HEK293 (cell line): ENCODE data around the gene FZR1.
"Not testable (repeated sequence)": the region's sequence is repeated elsewhere in the genome, so short reads cannot be mapped to it uniquely, and the experiment has no call there.

Source experiments
- CTCF ChIA-PET: fragments of 350-600 bp; formaldehyde crosslinking; extraction: SDS; loops from one replicate; lab custom pipeline; 2021; ENCODE audit warnings: antibody characterized with exemption; lab: Yijun Ruan, JAX
- POLR2A ChIA-PET: fragments of 300-600 bp; formaldehyde crosslinking; extraction: SDS; loops from one replicate; lab custom pipeline; 2020; ENCODE audit warnings: antibody characterized with exemption, inconsistent platforms; lab: Yijun Ruan, JAX
- H3K27ac ChIP-seq: fragments of 200-500 bp; sonication (Bioruptor generic); 2 replicates; pipeline ENCODE4 v1.5.1; 2014; ENCODE audit warnings: low read depth, low read length, control low read depth, inconsistent platforms; ENCODE audit errors: extremely low read depth
- H3K36me3 ChIP-seq, 2 experiments: fragments of 200-500 bp in 1 of 2; sonication (Bioruptor generic) in 1 of 2; 1 replicate in 1 of 2; 2 replicates in 1 of 2; pipeline ENCODE4 v1.5.1; 2014 to 2017; ENCODE audit warnings: inconsistent platforms in 2 of 2, low read length in 2 of 2; ENCODE audit not compliant: control insufficient read depth in 2 of 2, insufficient read depth in 1 of 2
- H3K4me1 ChIP-seq: fragments of 200-500 bp; sonication (Bioruptor generic); 2 replicates; pipeline ENCODE4 v1.5.1; 2014; ENCODE audit warnings: mild to moderate bottlenecking, low read length, inconsistent platforms; ENCODE audit not compliant: control insufficient read depth, insufficient read depth
- H3K4me3 ChIP-seq: 2 replicates; pipeline ENCODE4 v1.5.1; 2011; ENCODE audit warnings: low read depth, mild to moderate bottlenecking, control low read depth, low read length, moderate library complexity
- H3K9me3 ChIP-seq: fragments of 200-500 bp; sonication (Bioruptor generic); 2 replicates; pipeline ENCODE4 v1.5.1; 2014; ENCODE audit warnings: low read depth, low read length, inconsistent platforms; ENCODE audit not compliant: control insufficient read depth, insufficient read depth
- GLIS1 ChIP-seq: fragments of 450-650 bp; formaldehyde crosslinking; IDR thresholded peaks from 2 replicates; pipeline ENCODE4 v1.5.1; 2016; ENCODE audit warnings: missing biosample characterization, missing genetic modification characterization
- KLF10 ChIP-seq: fragments of 450-650 bp; IDR thresholded peaks from 2 replicates; pipeline ENCODE4 v1.5.1; 2018; ENCODE audit warnings: missing biosample characterization, mild to moderate bottlenecking, missing genetic modification characterization
- KLF8 ChIP-seq: fragments of 450-650 bp; formaldehyde crosslinking; IDR thresholded peaks from 2 replicates; pipeline ENCODE4 v1.5.1; 2016; ENCODE audit warnings: missing biosample characterization, missing genetic modification characterization
- SP2 ChIP-seq: fragments of 450-650 bp; formaldehyde crosslinking; IDR thresholded peaks from 2 replicates; pipeline ENCODE4 v1.5.1; 2016; ENCODE audit warnings: missing biosample characterization, missing genetic modification characterization
- ZBTB8A ChIP-seq: fragments of 450-650 bp; formaldehyde crosslinking; IDR thresholded peaks from 2 replicates; pipeline ENCODE4 v1.5.1; 2016; ENCODE audit warnings: missing biosample characterization, missing genetic modification characterization
- ZIC2 ChIP-seq: fragments of 450-650 bp; formaldehyde crosslinking; IDR thresholded peaks from 2 replicates; pipeline ENCODE4 v1.5.1; 2016; ENCODE audit warnings: missing biosample characterization, missing genetic modification characterization
- ZNF133 ChIP-seq: fragments of 450-650 bp; formaldehyde crosslinking; IDR thresholded peaks from 2 replicates; pipeline ENCODE4 v1.5.1; 2016; ENCODE audit warnings: missing biosample characterization, missing genetic modification characterization
- ZNF16 ChIP-seq: fragments of 450-650 bp; formaldehyde crosslinking; IDR thresholded peaks from 2 replicates; pipeline ENCODE4 v1.5.1; 2016; ENCODE audit warnings: low read depth, missing biosample characterization, missing genetic modification characterization
- ZNF239 ChIP-seq: fragments of 450-650 bp; formaldehyde crosslinking; IDR thresholded peaks from 2 replicates; pipeline ENCODE4 v1.5.1; 2016; ENCODE audit warnings: missing biosample characterization, missing genetic modification characterization
- ZNF354C ChIP-seq: fragments of 450-650 bp; formaldehyde crosslinking; IDR thresholded peaks from 2 replicates; pipeline ENCODE4 v1.5.1; 2016; ENCODE audit warnings: missing biosample characterization, missing genetic modification characterization, low read depth, borderline replicate concordance
- ZNF677 ChIP-seq: fragments of 450-650 bp; IDR thresholded peaks from 2 replicates; pipeline ENCODE4 v1.5.0; 2018; ENCODE audit warnings: missing biosample characterization, mild to moderate bottlenecking, missing genetic modification characterization, moderate library complexity
- TF ChIP-seq, protein P1 (sequence below): fragments of 450-650 bp; formaldehyde crosslinking; conservative IDR thresholded peaks from 2 replicates; pipeline ENCODE4 v1.5.1; 2016; ENCODE audit warnings: low read depth, missing biosample characterization, missing genetic modification characterization
- TF ChIP-seq, protein P2 (sequence below): fragments of 450-650 bp; formaldehyde crosslinking; IDR thresholded peaks from 2 replicates; pipeline ENCODE4 v1.5.1; 2016; ENCODE audit warnings: missing biosample characterization, missing genetic modification characterization

Gene FZR1

DNA sequence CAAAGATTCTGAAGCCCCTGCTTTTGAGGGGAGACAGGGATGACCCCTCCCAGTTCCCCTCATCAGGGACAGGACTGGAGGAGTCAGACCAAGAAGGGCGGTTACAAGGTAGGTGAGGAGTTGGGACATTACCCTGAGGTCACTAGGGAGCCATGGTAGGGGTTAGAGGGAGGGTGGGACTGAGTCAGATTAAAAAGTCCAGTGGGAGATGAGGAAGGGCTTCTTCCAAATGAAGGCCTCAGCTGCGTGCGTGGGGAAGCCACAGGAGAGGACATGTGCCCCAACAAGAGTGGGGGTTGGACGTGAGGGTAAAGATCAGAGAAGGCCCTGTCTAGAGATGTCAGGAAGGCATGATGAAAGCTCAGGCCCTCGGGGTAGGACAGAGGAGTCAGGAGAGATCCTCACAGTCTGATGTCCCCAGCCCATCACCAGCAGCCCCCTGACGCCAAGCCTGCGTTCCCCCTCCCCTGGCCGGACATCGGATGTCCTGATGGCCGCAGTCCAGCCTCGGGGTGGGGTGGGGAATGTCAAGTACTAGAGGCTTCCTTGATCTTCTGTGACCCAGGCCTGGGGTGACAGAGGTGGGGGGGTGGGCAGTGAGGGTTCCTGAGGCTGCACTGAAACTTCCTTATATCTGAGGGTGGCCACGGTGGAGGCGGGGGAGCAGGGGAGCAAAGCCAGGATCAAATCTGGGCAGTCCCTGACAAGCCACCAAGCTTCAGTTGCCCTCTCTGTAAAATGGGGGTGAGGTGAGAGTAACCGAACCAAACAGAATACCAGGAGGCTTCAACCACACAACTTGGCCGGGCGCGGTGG, 57.8 kb downstream of the FZR1 start:
- no peak overlapping the region for H3K27ac ChIP-seq
- no peaks in the 10 kb centered on the region for H3K4me1 ChIP-seq
- CTCF ChIA-PET, result interaction anchor here (0.6 kb wide), 1 partner anchor 31 kb away, joined by 3 read pairs; no protein-coding TSS in a partner anchor
- H3K4me3 ChIP-seq, result no peak overlapping the region
- H3K9me3 ChIP-seq, result no peaks in the 10 kb centered on the region
- no peak for TF ChIP-seq ZNF239 (tag by site-specific recombination)
- peak; percentile 88 for TF ChIP-seq ZNF16 (tag by site-specific recombination)
- H3K36me3 ChIP-seq, result no peaks in the 10 kb centered on the region
- POLR2A ChIA-PET, result interaction anchor here (1.1 kb wide), 1 partner anchor 19 kb away, joined by 3 read pairs; no protein-coding TSS in a partner anchor

DNA sequence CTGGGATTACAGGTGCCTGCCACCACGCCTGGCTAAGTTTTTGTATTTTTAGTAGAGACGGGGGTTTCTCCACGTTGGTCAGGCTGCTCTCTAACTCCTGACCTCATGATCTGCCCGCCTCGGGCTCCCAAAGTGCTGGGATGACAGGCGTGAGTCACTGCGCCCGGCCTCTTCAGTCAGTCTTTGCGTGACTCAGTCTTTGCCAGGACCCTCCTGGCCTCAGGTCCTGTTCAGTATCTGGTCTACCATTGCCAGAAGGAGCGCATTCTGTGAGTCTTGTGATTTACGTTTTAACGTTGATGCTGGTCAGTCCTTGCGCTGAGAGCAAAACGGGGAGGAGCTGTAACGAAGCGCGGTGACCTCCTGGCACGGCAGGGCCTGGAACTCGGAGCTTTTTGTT, 59.0 kb downstream of the FZR1 start:
- POLR2A ChIA-PET, result interaction anchor here (0.9 kb wide), 1 partner anchor 14 kb away, joined by 3 read pairs; no protein-coding TSS in a partner anchor
- TF ChIP-seq ZNF677, result no peak
- TF ChIP-seq, protein P1, sequence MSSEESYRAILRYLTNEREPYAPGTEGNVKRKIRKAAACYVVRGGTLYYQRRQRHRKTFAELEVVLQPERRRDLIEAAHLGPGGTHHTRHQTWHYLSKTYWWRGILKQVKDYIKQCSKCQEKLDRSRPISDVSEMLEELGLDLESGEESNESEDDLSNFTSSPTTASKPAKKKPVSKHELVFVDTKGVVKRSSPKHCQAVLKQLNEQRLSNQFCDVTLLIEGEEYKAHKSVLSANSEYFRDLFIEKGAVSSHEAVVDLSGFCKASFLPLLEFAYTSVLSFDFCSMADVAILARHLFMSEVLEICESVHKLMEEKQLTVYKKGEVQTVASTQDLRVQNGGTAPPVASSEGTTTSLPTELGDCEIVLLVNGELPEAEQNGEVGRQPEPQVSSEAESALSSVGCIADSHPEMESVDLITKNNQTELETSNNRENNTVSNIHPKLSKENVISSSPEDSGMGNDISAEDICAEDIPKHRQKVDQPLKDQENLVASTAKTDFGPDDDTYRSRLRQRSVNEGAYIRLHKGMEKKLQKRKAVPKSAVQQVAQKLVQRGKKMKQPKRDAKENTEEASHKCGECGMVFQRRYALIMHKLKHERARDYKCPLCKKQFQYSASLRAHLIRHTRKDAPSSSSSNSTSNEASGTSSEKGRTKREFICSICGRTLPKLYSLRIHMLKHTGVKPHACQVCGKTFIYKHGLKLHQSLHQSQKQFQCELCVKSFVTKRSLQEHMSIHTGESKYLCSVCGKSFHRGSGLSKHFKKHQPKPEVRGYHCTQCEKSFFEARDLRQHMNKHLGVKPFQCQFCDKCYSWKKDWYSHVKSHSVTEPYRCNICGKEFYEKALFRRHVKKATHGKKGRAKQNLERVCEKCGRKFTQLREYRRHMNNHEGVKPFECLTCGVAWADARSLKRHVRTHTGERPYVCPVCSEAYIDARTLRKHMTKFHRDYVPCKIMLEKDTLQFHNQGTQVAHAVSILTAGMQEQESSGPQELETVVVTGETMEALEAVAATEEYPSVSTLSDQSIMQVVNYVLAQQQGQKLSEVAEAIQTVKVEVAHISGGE (tag by site-specific recombination), result no peak
- CTCF ChIA-PET, result interaction anchor here (0.5 to 0.6 kb wide), 2 partner anchors 20 to 686 kb away, joined by 3 read pairs; no protein-coding TSS in a partner anchor
- no peaks in the 10 kb centered on the region for H3K4me1 ChIP-seq
- no peaks in the 10 kb centered on the region for H3K9me3 ChIP-seq
- H3K4me3 ChIP-seq, result no peak overlapping the region
- no peaks in the 10 kb centered on the region for H3K36me3 ChIP-seq
- H3K27ac ChIP-seq, result no peak overlapping the region

DNA sequence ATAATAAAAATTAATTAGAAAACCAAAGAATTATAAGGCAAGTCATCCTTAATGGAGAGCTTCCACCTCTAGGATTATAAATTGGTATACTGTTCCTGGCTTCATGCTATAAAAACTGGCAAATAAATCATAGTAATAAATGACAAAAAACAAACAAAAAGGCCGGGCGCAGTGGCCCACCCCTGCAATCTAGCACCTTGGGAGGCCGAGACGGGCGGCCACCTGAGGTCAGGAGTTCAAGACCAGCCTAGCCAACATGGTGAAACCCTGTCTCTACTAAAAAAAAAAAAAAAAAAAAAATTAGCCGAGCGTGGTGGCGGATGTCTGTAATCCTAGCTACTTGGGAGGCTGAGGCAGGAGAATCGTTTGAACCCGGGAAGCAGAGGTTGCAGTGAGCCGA, 63.9 kb downstream of the FZR1 start:
- not testable (repeated sequence) for H3K27ac ChIP-seq, H3K9me3 ChIP-seq, H3K4me3 ChIP-seq, H3K36me3 ChIP-seq, H3K4me1 ChIP-seq
- TF ChIP-seq ZBTB8A (tag by site-specific recombination), result peak; percentile 52
- POLR2A ChIA-PET, result interaction anchor here (0.6 to 0.9 kb wide), 4 partner anchors 8 to 19 kb away, joined by 3 to 4 read pairs (median 4); no protein-coding TSS in a partner anchor
- CTCF ChIA-PET, result interaction anchor here (0.6 to 0.9 kb wide), 2 partner anchors 25 to 115 kb away, joined by 3 to 5 read pairs; no protein-coding TSS in a partner anchor

DNA sequence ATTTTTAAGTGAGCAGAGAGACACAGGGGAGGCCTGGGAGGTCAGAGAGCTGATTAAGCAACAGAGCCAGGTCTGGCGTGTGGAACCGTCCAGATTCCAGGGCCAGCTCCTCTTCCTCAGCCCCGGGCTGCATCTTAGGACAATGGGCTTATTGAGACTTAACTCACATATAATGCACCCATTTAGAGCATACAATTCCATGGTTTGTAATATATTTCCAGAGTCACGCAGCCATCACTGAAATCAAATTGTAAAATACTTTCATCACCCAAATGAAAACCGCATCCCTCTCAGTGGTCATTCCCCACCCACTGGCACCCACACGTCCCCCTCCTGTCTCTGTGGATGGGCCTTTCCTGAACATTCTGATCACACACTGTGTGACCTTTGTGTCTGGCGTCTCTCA, 64.5 kb downstream of the FZR1 start:
- no peak overlapping the region for H3K27ac ChIP-seq
- CTCF ChIA-PET, result no interaction called here
- no peaks in the 10 kb centered on the region for H3K4me1 ChIP-seq
- TF ChIP-seq ZNF133 (tag by site-specific recombination) (no peak), ZIC2 (tag by site-specific recombination) (peak; percentile 31; the same call in 1 of the 2 replicates)
- peaks cover 5 to 8% of the 10 kb centered on the region in 2 experiments; a peak in 2 of 3 replicates for H3K36me3 ChIP-seq
- POLR2A ChIA-PET, result interaction anchor here (0.6 to 0.8 kb wide), 2 partner anchors 9 to 11 kb away, joined by 3 to 4 read pairs; no protein-coding TSS in a partner anchor
- H3K9me3 ChIP-seq, result no peaks in the 10 kb centered on the region
- H3K4me3 ChIP-seq, result no peak overlapping the region

DNA sequence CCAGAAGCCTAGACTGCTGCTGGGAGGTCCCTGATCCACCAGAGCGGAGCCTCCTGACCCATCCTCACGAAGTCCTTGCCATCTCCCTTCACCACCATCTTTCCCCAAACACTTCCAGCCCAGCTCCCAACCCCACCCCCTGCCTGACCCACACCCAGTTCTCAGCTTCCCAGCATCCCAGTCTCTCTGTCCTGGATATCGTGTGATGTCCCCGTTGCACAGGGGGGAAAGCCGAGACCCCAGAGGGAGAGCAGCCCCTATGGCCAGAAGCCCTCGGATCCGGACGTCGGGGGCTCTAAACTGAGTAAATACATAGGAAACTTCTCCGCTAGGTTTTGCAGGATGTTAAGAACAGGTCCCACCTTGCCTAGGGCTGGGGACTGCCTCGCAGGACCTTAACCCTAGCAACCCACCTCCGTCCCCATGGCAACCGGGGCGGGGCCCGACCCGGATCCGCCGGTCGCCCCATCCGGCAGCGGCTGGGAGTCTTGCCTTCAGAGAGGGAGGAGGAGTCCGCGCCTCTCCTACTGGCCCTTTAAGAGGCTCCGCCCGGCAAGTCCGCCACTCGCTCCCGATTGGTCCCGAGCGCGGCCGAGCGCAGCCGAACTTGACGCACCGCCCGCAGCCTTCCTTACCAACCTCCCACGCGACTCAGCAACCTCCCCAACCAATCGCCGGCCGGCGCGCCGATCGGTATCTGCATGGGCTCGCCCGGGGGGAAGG, 66.2 kb downstream of the FZR1 start:
- H3K27ac ChIP-seq, result no peak overlapping the region
- H3K36me3 ChIP-seq, result peaks cover 9 to 19% of the 10 kb centered on the region in 2 experiments; a peak in 2 of 3 replicates
- no peaks in the 10 kb centered on the region for H3K9me3 ChIP-seq
- CTCF ChIA-PET, result no interaction called here
- H3K4me3 ChIP-seq, result peak overlapping the region; percentile 21; the same call in 1 of the 2 replicates
- POLR2A ChIA-PET, result interaction anchor here (0.5 kb wide), 1 partner anchor 27 kb away, joined by 4 read pairs; no protein-coding TSS in a partner anchor
- H3K4me1 ChIP-seq, result no peaks in the 10 kb centered on the region
- TF ChIP-seq GLIS1 (peak; percentile 29; the same call in 1 of the 2 replicates), KLF10 (tag by site-specific recombination) (0 out of 2 replicates have a peak, but pooled peaks have one; percentile 16), KLF8 (tag by site-specific recombination) (0 out of 2 replicates have a peak, but pooled peaks have one; percentile 53), ZNF354C (no peak), SP2 (peak; percentile 99)
- TF ChIP-seq, protein P2, sequence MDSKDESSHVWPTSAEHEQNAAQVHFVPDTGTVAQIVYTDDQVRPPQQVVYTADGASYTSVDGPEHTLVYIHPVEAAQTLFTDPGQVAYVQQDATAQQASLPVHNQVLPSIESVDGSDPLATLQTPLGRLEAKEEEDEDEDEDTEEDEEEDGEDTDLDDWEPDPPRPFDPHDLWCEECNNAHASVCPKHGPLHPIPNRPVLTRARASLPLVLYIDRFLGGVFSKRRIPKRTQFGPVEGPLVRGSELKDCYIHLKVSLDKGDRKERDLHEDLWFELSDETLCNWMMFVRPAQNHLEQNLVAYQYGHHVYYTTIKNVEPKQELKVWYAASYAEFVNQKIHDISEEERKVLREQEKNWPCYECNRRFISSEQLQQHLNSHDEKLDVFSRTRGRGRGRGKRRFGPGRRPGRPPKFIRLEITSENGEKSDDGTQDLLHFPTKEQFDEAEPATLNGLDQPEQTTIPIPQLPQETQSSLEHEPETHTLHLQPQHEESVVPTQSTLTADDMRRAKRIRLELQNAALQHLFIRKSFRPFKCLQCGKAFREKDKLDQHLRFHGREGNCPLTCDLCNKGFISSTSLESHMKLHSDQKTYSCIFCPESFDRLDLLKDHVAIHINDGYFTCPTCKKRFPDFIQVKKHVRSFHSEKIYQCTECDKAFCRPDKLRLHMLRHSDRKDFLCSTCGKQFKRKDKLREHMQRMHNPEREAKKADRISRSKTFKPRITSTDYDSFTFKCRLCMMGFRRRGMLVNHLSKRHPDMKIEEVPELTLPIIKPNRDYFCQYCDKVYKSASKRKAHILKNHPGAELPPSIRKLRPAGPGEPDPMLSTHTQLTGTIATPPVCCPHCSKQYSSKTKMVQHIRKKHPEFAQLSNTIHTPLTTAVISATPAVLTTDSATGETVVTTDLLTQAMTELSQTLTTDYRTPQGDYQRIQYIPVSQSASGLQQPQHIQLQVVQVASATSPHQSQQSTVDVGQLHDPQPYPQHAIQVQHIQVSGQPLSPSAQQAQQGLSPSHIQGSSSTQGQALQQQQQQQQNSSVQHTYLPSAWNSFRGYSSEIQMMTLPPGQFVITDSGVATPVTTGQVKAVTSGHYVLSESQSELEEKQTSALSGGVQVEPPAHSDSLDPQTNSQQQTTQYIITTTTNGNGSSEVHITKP (tag by site-specific recombination), result peak; percentile 68
